ENCODE results near the gene TXNRD2.
"Not testable (repeated sequence)": the region's sequence is repeated elsewhere in the genome, so short reads cannot be mapped to it uniquely, and the experiment has no call there.

Gene TXNRD2

GRCh38 chr22:19844377-19845053, 97.1 kb downstream of the TXNRD2 start:
- DNase-seq (ENCODE audit: low read depth) = no peak

- DNase-seq (ENCODE audit: low read depth) = no peak
These were observed 97.7 kb downstream of the TXNRD2 start for GRCh38 chr22:19843857-19844376.

GRCh38 chr22:19843107-19843856, 98.3 kb downstream of the TXNRD2 start:
- DNase-seq (ENCODE audit: low read depth) = no peak

GRCh38 chr22:19842393-19843106, 99.1 kb downstream of the TXNRD2 start:
- DNase-seq (ENCODE audit: low read depth) = no peak

- no peak for DNase-seq (ENCODE audit: low read depth)
These were observed 99.8 kb downstream of the TXNRD2 start for GRCh38 chr22:19841641-19842392.

- no peak for DNase-seq (ENCODE audit: low read depth)
These were observed 100.5 kb downstream of the TXNRD2 start for GRCh38 chr22:19840955-19841640.

GRCh38 chr22:19840059-19840458, 101.6 kb downstream of the TXNRD2 start:
- DNase-seq (ENCODE audit: low read depth) = no peak

GRCh38 chr22:19837915-19838314, 103.7 kb downstream of the TXNRD2 start:
- DNase-seq (ENCODE audit: low read depth) = no peak

GRCh38 chr22:19836512-19836911, 105.1 kb downstream of the TXNRD2 start:
- DNase-seq (ENCODE audit: low read depth) = no peak

- no peak for DNase-seq (ENCODE audit: low read depth)
These were observed 107.0 kb downstream of the TXNRD2 start for GRCh38 chr22:19834599-19834998.

- DNase-seq (ENCODE audit: low read depth) = not testable (repeated sequence)
These were observed 108.3 kb downstream of the TXNRD2 start for GRCh38 chr22:19833327-19833726.

- DNase-seq (ENCODE audit: low read depth) = no peak
These were observed 109.0 kb downstream of the TXNRD2 start for GRCh38 chr22:19832476-19833108.

- DNase-seq (ENCODE audit: low read depth) = not testable (repeated sequence)
These were observed 109.6 kb downstream of the TXNRD2 start for GRCh38 chr22:19831979-19832378.

- DNase-seq (ENCODE audit: low read depth) = no peak
These were observed 110.6 kb downstream of the TXNRD2 start for GRCh38 chr22:19831016-19831415.

- DNase-seq (ENCODE audit: low read depth) = no peak
These were observed 113.6 kb downstream of the TXNRD2 start for GRCh38 chr22:19828035-19828401.

- DNase-seq (ENCODE audit: low read depth) = no peak
These were observed 114.1 kb downstream of the TXNRD2 start for GRCh38 chr22:19827341-19828034.

GRCh38 chr22:19826619-19826950, 115.0 kb downstream of the TXNRD2 start:
- no peak for DNase-seq (ENCODE audit: low read depth)

- no peak for DNase-seq (ENCODE audit: low read depth)
These were observed 115.6 kb downstream of the TXNRD2 start for GRCh38 chr22:19825904-19826618.
